DOHH2 (cell line): ENCODE data around the gene OSBPL9.

Experiments
- H3F3A ChIP-seq: fragments of 200-600 bp; sonication (generic), shearing (Covaris generic); 2 replicates; pipeline ENCODE4 v1.6.0; 2016; ENCODE audit warnings: antibody characterized with exemption, mild to moderate bottlenecking; ENCODE audit not compliant: control insufficient read depth, insufficient read depth
- H3K27ac ChIP-seq: fragments of 200-600 bp; sonication (generic); 2 replicates; pipeline ENCODE4 v1.5.1; 2014; ENCODE audit warnings: low read depth, mild to moderate bottlenecking, low read length, moderate library complexity
- H3K27me3 ChIP-seq: fragments of 200-600 bp; sonication (generic); 2 replicates; pipeline ENCODE4 v1.6.1; 2014; ENCODE audit warnings: mild to moderate bottlenecking, low read length, mixed read lengths; ENCODE audit not compliant: control insufficient read depth
- H3K36me3 ChIP-seq: fragments of 200-600 bp; sonication (generic); 2 replicates; pipeline ENCODE4 v1.6.1; 2014; ENCODE audit warnings: mild to moderate bottlenecking, low read length, moderate library complexity, mixed read lengths; ENCODE audit not compliant: control insufficient read depth
- H3K4me1 ChIP-seq: fragments of 200-600 bp; sonication (generic); 2 replicates; pipeline ENCODE4 v1.6.1; 2014; ENCODE audit warnings: mild to moderate bottlenecking, low read length, mixed read lengths; ENCODE audit not compliant: control insufficient read depth
- H3K4me2 ChIP-seq: fragments of 200-600 bp; sonication (generic); 2 replicates; pipeline ENCODE4 v1.6.0; 2014; ENCODE audit warnings: mild to moderate bottlenecking, low read length, moderate library complexity
- H3K4me3 ChIP-seq: fragments of 200-600 bp; sonication (generic); 2 replicates; pipeline ENCODE4 v1.5.1; 2014; ENCODE audit warnings: mild to moderate bottlenecking, low read length, mixed read lengths
- H3K79me2 ChIP-seq: fragments of 200-600 bp; sonication (generic); 2 replicates; pipeline ENCODE4 v1.6.1; 2014; ENCODE audit warnings: mild to moderate bottlenecking, low read length, mixed read lengths; ENCODE audit not compliant: control insufficient read depth
- H3K9me2 ChIP-seq: fragments of 200-600 bp; sonication (generic); replicated peaks from 2 replicates; pipeline ENCODE4 v1.6.1; 2014; ENCODE audit warnings: mild to moderate bottlenecking, low read length, mixed read lengths; ENCODE audit not compliant: control insufficient read depth
- H3K9me3 ChIP-seq: fragments of 200-600 bp; sonication (generic); 2 replicates; pipeline ENCODE4 v1.6.1; 2014; ENCODE audit warnings: antibody characterized with exemption, low read length, mixed read lengths; ENCODE audit not compliant: control insufficient read depth, insufficient read depth
- H4K20me1 ChIP-seq: fragments of 200-600 bp; sonication (generic); 2 replicates; pipeline ENCODE4 v1.6.0; 2014; ENCODE audit warnings: low read depth, mild to moderate bottlenecking, antibody characterized with exemption, low read length, moderate library complexity; ENCODE audit not compliant: control insufficient read depth, insufficient read depth
- EZH2phosphoT487 ChIP-seq: fragments of 200-600 bp; sonication (generic); IDR thresholded peaks from 2 replicates; pipeline ENCODE4 v1.6.1; 2017; ENCODE audit warnings: borderline replicate concordance, mild to moderate bottlenecking, antibody characterized with exemption, low read length, moderate library complexity, mixed read lengths
- TF ChIP-seq, protein P1 (sequence below): fragments of 200-600 bp; sonication (generic); IDR thresholded peaks from one replicate; pipeline ENCODE4 v1.5.1; 2014; ENCODE audit warnings: antibody characterized with exemption, mild to moderate bottlenecking, low read depth, low read length; ENCODE audit not compliant: poor library complexity, severe bottlenecking

The OSBPL9 gene

DNA sequence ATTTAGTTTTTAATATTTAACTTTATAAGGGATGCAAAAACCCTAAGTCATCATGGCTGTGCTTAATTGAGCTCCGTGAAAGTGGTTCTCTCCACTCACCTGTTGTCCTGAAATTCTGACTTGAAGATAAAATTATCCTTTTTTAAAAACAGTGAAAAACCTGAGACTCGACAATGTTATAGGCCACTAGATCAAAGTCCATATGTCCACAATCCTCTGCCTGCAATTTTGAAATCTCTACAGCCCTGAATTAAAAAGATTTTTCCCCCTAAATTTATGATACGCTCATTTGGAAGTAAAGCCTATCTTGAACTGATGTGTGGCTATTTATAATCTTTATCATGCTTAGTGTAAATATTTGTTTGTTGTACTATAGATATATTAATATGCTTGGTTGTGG, 18.7 kb downstream of the OSBPL9 start:
- no peak overlapping the region for H3K4me2 ChIP-seq
- no peak overlapping the region for H3K4me3 ChIP-seq
- H3K79me2 ChIP-seq: no peaks in the 10 kb centered on the region
- H3K36me3 ChIP-seq: no peaks in the 10 kb centered on the region
- no peaks in the 10 kb centered on the region; the same call in 1 of the 2 replicates for H4K20me1 ChIP-seq
- no peaks in the 10 kb centered on the region for H3F3A ChIP-seq
- no peaks in the 10 kb centered on the region for H3K9me2 ChIP-seq
- no peaks in the 10 kb centered on the region for H3K27me3 ChIP-seq
- TF ChIP-seq EZH2phosphoT487: no peak
- TF ChIP-seq, protein P1, sequence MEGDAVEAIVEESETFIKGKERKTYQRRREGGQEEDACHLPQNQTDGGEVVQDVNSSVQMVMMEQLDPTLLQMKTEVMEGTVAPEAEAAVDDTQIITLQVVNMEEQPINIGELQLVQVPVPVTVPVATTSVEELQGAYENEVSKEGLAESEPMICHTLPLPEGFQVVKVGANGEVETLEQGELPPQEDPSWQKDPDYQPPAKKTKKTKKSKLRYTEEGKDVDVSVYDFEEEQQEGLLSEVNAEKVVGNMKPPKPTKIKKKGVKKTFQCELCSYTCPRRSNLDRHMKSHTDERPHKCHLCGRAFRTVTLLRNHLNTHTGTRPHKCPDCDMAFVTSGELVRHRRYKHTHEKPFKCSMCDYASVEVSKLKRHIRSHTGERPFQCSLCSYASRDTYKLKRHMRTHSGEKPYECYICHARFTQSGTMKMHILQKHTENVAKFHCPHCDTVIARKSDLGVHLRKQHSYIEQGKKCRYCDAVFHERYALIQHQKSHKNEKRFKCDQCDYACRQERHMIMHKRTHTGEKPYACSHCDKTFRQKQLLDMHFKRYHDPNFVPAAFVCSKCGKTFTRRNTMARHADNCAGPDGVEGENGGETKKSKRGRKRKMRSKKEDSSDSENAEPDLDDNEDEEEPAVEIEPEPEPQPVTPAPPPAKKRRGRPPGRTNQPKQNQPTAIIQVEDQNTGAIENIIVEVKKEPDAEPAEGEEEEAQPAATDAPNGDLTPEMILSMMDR: no peak
- no peak overlapping the region for H3K27ac ChIP-seq
- no peaks in the 10 kb centered on the region for H3K4me1 ChIP-seq
- H3K9me3 ChIP-seq: no peaks in the 10 kb centered on the region

DNA sequence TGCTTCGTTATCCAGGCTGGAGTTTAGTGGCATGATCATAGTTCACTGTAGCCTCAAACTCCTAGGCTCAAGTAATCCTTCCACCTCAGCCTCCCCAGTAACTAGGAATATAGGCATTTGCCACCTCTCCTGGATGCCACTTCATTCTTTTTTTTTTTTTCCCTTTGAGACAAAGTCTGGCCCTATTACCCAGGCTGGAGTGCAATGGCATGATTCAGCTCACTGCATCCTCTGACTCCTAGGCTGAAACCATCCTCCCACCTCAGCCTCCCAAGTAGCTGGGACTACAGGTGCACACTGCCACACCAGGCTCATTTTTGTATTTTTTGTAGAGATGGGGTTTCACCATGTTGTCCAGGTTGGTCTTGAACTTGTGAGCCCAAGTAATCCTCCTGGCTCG, 19.3 kb downstream of the OSBPL9 start:
- TF ChIP-seq, protein P1: no peak
- TF ChIP-seq EZH2phosphoT487: no peak

DNA sequence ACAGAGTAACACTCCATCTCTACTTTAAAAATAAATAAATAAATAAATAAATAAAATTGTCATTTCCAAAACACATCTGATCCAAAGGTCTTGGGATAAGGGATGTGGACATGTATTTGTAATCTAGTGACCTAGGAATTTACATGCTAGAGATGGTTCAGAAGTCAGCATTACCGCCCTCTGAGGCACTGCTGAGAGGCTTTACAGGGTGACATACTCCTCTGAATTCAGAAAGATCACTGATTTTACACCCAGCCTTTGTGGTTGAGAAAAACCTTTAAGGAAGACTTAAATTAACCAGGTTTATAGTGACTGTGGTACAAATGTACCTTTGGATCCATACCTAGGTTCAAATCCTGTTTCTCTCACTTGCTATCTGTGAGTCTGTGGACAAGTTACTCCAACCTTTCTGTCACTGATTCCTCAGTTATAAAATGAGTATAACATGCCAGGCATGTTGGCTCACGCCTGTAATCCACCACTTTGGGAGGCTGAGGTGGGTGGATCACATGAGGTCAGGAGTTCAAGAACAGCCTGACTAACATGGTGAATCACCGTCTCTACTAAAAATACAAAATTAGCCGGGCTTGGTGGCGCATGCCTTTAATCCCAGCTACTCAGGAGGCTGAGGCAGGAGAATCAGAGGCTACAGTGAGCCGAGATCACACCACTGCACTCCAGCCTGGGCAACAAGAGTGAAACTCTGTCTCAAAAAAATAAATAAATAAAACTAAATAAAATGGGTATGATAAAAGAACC, 20.1 kb downstream of the OSBPL9 start:
- Histone ChIP-seq H3K79me2 (no peaks in the 10 kb centered on the region), H3K4me3 (no peak overlapping the region), H3K4me1 (no peaks in the 10 kb centered on the region), H3K27ac (no peak overlapping the region), H3K4me2 (no peak overlapping the region), H3K36me3 (no peaks in the 10 kb centered on the region), H3K27me3 (no peaks in the 10 kb centered on the region), H3K9me2 (no peaks in the 10 kb centered on the region), H3K9me3 (no peaks in the 10 kb centered on the region), H4K20me1 (no peaks in the 10 kb centered on the region; the same call in 1 of the 2 replicates), H3F3A (no peaks in the 10 kb centered on the region)
- TF ChIP-seq, protein P1: no peak
- no peak for TF ChIP-seq EZH2phosphoT487

More for the DNA sequence above, 19.3 kb downstream of the OSBPL9 start:
- H3K36me3 ChIP-seq: no peaks in the 10 kb centered on the region
- no peaks in the 10 kb centered on the region for H3K9me2 ChIP-seq
- no peak overlapping the region for H3K4me2 ChIP-seq
- H3F3A ChIP-seq: no peaks in the 10 kb centered on the region
- no peaks in the 10 kb centered on the region for H3K79me2 ChIP-seq
- H4K20me1 ChIP-seq: no peaks in the 10 kb centered on the region; the same call in 1 of the 2 replicates
- H3K27ac ChIP-seq: no peak overlapping the region
- no peak overlapping the region for H3K4me3 ChIP-seq
- no peaks in the 10 kb centered on the region for H3K4me1 ChIP-seq
- H3K27me3 ChIP-seq: no peaks in the 10 kb centered on the region
- no peaks in the 10 kb centered on the region for H3K9me3 ChIP-seq
